NCI-H446 (cell line): ENCODE data around the gene GPN2.

Experiments
- DNase-seq, 2 experiments: peaks; one replicate each; lab custom pipeline; 2025; lab: John Stamatoyannopoulos, UW

GPN2 gene

DNA sequence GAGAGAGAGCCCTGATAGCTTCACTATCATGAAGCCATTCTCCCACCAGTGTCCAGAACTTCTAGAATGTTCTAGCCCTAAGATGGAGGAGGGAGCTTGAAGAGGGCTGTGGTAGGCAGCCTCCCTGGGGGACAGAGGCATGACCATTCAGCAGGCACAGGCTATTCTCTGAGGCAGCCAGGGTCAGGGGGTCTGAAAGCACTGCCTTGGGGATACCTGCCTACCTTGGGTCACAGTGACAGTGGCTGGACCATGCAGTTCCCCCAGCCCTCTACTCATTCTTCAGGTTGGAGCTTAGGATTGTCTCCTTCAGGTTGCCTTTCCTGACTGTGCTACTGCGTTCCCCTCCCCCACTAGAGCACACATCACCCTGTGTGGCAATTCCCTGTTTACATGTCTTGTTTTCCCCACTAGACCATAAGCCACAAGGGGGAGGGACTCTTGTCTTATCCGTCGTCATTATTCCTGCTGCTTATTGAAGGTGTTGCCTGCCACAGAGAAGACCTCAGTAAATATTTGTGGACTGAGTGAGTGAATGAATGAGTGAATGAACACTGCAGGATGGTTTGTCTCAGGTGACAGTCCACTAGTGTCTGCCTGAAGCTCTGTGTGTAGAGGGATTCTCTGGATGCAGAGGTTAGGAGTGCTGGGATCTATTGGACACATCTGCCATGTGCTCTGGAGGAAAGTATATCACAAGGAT is 58.4 kb downstream of the GPN2 start:
- no peak for DNase-seq

DNA sequence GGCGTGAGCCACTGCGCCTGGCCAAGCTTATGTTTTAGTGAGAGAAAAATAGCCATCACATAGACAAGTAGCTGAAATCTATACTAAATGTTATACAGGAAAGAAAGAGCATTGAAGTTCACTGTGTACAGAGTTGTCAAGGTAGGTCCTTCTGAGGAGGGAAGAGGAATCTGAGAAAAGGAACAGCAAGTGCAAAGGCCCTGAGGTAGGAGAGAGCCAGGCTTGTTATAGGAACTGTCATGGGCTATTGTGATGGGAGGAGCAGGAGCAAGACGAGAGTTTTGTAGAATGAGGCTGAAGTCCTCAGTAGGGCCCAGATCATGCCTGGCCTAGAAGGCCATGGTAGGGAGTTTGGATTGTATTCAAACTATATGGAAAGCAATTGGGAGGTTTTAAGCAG is 59.0 kb downstream of the GPN2 start:
- no peak for DNase-seq

DNA sequence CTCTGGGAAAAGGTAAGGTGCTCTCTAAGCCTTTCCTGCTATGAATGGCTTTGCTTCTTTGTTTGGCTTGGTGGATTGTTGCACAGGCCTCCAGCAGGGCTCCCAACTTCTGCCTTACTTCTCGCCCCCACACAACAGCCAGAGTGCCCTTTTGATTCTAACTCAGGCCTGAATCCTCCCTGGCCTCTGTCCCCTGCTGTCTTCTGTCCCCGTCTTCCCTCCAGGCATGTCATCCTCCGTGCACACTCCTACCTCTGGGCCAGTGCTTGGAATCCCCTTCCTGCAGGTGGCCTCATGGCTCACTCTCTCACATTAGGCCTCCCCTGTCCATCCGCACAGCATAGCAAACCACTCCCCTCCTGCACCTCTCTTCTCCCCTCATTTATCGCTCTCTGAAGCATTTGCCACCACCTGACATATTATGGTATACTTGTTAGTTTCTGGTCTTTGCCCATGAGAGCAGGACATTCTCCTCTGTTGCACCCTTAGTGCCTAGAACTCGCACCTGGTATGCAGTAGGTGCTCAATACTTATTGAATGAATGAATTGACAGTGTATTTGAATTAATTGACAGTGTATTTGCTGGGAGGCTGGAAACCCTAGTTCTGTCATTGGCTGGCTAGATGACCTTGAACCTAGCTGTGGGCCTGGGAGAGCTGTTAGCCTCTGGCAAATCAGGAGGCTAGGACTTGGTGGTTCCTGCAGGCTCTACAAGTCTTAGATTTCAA is 60.7 kb downstream of the GPN2 start:
- DNase-seq: no peak

DNA sequence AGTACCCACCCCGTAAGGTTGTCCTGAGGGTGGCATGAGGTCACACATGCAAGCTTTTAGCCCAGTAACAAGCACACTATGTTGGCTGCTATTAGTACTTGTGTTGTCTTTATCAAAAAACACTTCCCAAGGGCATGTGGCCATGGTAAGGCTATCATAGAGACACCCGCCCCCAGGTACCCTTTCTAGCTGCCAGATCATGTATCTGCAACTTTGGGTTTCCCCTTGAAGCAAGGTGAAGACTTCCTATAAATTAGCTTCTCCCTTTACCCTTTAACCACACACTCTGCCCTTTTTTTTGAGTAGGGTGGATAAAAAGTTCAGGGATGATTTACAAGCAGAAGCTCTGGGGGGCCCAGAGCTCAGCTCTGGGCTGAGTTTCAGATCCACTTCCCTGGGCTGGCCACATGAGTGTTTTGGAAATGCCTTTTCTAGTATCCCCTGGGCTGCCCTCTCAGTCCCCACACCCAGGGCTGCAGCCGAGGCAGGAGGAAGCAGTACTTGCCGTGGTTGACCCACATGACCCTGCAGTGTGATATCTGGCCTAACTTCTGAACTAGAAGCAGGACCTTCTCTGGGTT is 61.6 kb downstream of the GPN2 start:
- DNase-seq: no peak

DNA sequence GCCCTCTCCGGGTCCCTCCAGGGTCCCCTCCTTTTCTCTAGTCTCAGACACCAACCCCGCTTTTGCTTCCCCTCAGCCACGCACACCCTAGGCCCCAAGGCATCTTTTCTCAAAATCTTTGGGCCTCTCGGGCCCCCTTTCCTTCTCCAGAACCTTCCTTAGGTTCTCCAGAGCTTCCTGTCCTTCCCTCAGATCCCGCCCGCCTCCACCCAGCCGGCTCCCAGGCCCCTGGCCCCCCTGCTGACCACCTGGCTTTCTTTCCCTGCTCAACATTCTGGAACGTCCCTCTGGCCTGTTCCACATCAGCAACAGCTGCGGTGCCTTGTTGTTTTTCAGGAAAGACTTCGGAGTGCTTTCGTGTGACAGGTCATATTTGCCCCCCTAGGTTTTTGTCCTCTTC is 62.4 kb downstream of the GPN2 start:
- DNase-seq: no peak

DNA sequence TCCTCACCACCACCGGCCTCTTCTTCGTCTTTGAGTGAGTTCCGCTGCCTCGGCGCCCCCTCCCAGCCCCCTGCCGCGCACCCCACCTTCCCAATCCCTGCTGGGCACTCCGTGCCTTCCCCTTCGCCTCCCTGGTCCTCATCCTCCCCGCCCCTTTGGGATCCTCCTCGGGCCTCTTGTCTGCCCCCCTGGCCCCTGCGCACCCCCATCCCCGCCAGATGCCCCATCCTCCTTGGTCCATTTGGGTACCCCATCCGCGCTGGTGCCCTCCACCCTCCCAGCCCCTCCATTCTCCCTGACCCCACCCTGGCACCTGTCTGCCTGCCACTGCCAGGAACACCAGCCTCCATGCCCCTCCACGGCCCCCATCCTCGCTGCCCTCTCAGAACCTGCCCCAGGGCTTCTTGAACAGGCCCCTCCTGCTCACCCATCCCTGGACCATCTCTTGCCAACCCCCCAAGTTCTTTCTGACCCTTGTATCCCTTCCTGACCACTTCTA is 62.9 kb downstream of the GPN2 start:
- DNase-seq: no peak

DNA sequence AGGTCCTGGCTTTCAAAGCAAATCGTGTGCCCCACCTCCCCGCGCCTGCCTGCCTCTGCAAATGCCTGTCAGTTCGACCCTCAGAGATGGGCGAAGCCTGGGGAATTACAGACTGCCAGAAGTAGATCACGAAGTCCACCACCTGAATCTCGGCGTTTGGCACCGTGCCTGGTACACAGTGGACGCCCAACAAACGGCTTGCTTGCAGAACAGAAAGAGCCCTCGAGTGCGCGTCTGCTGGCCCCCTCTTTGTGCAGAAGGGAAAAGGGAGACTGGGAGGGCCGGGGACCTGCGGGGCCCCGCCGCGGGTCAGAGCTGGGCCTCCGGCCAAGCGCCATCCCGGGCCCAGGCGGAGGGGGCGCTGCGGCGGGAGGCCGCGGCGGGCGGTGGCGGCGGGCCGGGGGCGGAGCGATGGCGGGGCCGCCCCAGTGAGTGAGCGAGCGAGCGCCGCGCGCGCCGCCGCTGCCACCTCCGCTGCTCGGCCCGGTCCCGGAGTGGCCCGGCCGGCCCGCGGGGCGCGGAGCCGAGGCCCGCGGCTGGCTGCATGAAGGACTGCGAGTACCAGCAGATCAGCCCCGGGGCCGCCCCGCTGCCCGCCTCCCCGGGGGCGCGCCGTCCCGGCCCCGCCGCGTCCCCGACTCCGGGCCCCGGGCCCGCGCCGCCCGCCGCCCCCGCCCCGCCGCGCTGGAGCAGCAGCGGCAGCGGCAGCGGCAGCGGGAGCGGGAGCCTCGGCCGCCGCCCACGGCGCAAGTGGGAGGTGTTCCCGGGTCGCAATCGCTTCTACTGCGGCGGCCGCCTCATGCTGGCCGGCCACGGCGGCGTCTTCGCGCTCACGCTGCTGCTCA is 63.6 kb downstream of the GPN2 start, which contains the start of gene ZDHHC18:
Gene ZDHHC18, plus strand, starts transcription at position 428 of the 845 bp plus-strand sequence. Its CDS starts 117 bp downstream, at position 545.
- DNase-seq: peak; percentile 43 to 67
